Measurements from ENCODE around the gene ESR1.
"Not testable (repeated sequence)": the region's sequence is repeated elsewhere in the genome, so short reads cannot be mapped to it uniquely, and the experiment has no call there.

ESR1 gene

GRCh38 chr6:151998784-151999183 is 191.3 kb downstream of the ESR1 start:
- DNase-seq: no peak

DNA sequence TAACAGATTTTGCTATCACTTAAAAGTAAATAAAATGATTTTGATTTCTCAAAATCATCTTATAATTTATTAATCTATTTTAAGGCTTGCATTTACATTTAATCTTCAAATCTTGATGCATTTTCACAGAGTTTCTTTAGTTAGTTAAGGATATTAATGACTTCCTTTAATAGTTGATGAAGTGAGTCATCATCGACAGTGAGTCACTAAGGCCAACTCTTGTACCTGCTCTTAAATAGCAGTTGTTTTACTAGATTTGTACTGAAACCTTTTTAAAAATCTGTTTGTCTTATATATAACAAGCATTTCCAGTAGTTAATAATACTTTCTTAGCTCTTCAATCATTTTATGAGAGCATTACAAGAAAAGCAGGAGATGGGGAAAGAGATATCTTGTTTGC is 191.7 kb downstream of the ESR1 start:
- DNase-seq: no peak

GRCh38 chr6:152001408-152001807 is 193.9 kb downstream of the ESR1 start:
- DNase-seq: no peak

- DNase-seq: no peak
Observed at GRCh38 chr6:152002306-152002705, 194.8 kb downstream of the ESR1 start.

GRCh38 chr6:152004036-152004566 is 196.6 kb downstream of the ESR1 start:
- DNase-seq: no peak

DNA sequence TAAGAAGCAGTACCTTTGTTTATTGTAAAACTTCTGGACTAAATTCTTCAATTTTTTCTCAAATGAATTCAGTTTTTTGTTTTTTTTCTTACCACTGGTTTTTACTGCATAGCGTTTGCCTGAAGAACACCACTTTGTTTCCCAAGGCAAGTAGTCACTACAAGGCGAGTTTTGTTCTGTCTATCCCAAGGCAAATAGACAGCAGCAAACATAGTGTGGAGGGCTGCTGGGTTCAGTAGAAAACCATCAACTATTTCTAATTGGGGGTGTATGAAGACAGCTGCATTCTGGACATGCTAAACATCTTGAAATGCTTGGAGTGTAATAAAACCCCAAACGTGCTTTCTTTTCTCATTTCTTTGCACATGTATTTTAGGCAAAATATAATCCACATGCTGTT is 197.4 kb downstream of the ESR1 start:
- DNase-seq: no peak

DNA sequence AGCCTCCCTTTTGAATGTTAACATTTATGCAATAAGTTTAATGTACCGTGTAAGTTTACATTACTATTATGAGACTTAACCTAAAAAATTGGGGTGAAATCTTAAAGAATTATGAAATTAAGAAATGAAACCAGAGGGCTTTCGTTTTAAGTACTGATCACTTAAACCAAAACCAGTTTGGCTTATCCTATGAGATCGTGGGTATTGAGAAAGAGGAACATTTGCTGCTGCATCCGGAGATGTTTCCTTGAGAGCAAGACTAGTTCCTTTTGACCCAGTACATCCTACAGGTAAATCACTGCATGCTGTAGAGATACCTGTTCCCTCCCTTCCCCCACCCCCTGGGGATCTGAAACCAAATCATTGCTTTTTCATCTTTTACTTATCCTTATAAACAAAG is 201.3 kb downstream of the ESR1 start:
- DNase-seq: no peak

DNA sequence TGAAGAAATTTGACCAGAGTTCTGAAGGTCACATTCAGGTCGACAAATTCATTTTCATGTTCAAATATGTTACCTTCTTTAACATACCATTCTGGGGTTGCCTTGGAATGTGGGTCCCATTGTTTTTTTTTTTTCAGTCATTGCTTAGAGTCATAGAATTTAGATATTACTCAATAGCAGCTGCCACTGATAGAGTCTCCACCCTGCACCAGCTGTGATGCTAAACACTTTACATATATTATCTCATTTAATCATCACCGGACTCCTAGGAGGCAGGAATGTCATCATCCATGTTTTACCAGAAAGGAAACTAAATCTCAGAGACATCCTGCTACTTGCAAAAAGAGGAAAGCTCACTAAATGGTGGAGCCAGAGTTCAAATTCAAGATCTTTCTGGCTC is 204.7 kb downstream of the ESR1 start:
- DNase-seq: no peak

GRCh38 chr6:152018876-152019275 is 211.4 kb downstream of the ESR1 start:
- no peak for DNase-seq

DNA sequence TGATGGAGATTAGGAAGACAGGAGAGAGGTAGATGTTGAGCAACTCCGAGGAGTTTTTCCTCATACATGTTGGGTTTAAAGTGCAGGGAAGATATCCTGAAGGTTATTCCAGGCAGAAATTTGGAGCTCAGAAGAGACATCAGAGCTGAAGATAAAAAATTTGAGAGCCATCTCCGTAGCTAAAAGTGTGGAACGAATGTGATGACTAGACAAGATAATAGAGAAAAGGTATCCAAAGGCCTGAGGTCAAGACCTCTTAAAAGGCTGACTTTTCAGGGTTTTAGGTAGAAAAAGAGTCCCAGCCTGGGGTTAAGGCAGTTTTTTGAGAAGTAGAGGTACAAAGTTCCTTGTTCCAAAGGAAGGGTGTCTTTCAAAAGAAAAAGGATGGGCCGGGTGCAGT is 214.8 kb downstream of the ESR1 start:
- no peak for DNase-seq

- no peak for DNase-seq
Observed at GRCh38 chr6:152023613-152024012, 216.1 kb downstream of the ESR1 start.

DNA sequence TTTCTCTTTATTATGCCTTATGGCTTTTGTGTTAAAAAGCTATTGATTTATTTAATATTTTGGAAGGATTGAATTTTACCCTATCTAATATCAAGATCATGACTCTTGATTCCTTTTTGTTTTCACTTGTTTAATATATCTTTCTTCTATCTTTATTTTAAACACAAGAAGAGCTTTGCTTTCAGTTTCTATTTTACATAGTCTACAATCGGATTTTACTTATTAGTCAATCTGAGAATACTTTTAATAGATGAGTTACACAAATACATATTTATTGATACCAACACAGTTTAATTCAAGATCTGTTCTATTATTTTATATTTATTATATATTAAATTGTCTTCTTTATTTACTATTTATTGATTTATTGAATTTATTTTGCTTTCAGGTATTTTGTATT is 218.8 kb downstream of the ESR1 start:
- DNase-seq: no peak

- not testable (repeated sequence) for DNase-seq
Observed at GRCh38 chr6:152026744-152027143, 219.3 kb downstream of the ESR1 start.

- not testable (repeated sequence) for DNase-seq
Observed at GRCh38 chr6:152033765-152034164, 226.3 kb downstream of the ESR1 start.

DNA sequence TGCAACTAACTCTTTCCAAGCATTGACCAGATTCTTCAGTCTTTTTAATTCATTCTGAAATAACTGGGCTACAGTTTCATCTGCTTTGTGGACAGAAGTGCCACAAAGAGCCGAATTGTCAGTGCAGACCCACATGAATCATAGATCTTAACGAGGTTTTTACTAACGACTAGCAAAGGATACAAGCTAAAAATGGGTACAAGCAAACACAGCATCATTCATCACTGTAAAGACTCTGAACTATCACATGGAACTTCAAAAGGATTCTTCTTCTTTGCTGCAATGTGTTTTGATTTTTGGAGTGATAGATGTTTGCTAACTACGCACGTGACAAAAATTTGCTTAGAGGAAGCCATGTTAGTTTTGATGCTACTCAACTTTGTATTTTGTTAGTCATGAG is 227.1 kb downstream of the ESR1 start:
- no peak for DNase-seq

GRCh38 chr6:152046118-152046517 is 238.6 kb downstream of the ESR1 start:
- DNase-seq: no peak

GRCh38 chr6:152048921-152049320 is 241.4 kb downstream of the ESR1 start:
- DNase-seq: no peak

DNA sequence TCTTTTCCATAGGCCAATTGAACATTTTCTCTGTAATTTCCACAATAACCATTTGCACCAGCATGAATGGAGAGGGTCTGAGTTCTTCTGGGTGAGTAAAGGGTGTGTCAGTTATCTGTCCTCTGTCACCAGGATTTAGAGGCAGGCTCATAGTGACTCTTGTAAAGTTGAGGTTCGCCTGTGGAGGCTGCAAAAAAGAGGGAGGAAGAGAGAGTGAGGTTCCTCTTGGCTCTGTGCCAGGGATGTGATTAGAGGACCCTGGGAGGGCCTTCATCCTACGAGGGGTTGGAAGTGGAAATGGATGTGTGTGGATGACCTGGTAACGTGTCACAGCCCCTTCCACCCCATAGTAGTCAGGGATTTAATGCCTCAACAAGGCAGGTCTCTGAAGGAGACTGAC is 242.0 kb downstream of the ESR1 start:
- no peak for DNase-seq

GRCh38 chr6:152050451-152051195 is 243.1 kb downstream of the ESR1 start:
- DNase-seq: no peak

GRCh38 chr6:152052061-152052460 is 244.6 kb downstream of the ESR1 start:
- DNase-seq: no peak

DNA sequence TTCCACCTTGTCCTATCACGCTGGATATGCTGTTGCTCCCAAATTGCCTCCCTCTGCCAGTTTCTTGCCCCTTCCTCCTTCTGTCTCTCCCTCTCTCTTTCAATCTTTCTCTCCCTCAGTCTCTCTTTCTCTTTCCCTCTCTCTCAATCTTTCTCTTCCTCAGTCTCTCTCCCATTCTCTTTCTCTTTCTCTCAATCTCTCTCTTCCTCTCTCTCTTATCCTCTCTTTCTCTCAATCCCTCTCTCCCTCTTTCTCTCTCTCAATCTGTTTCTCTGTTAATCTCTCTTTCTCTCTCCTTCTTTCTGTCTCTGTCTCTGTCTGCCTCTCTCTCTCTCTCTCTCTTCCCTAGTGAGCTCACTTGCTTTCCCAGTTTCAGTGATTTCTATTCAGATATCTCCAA is 245.8 kb downstream of the ESR1 start:
- DNase-seq: no peak

GRCh38 chr6:152054441-152054840 is 247.0 kb downstream of the ESR1 start:
- no peak for DNase-seq

DNA sequence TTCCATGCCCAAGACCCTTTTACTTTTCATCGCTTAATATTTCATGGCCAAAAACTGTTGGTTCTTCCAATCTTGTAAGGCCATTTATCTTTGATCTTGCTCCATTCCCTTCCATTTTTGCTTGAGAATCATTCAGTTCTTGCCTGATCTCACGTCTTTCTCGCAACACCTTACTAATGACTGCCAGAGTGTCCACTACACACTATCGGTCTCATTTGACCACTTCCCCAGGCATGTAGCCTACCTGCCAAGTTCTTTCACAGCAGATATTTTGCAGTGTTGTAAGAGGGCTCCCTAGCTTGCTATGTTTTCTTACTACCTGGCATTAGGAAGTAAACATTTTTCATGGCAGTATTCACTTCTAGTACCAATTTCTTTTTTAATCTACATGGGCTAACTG is 248.0 kb downstream of the ESR1 start:
- DNase-seq: no peak

- DNase-seq: no peak
Observed at GRCh38 chr6:152057832-152058498, 250.5 kb downstream of the ESR1 start.

GRCh38 chr6:152059909-152060308 is 252.4 kb downstream of the ESR1 start:
- no peak for DNase-seq

Data from NCI-H446 (cell line).